Ovary (tissue), 9 donors: Measurements from ENCODE around the gene PCDH15. TPM values are rescaled to one million over a fixed set of nuclear protein-coding genes. Genes with fewer than 3 reads are reported as not detected.

Experiments
- DNase-seq, 5 donors: peaks; one replicate each; pipeline ENCODE4 v3.0.0-alpha.2; 2019 to 2020
- H3K27ac ChIP-seq, 2 donors: fragments of 200-600 bp; one replicate each; pipeline versions ENCODE4 v1.5.1 to v1.8.0; 2019 to 2022
- H3K27me3 ChIP-seq: fragments of 200-600 bp; one replicate; pipeline ENCODE4 v1.8.0; 2022
- H3K36me3 ChIP-seq: fragments of 200-600 bp; sonication (generic); one replicate; pipeline ENCODE4 v1.5.1; 2019
- H3K4me1 ChIP-seq: one replicate; pipeline ENCODE4 v1.8.1; 2013; ENCODE audit warnings: mild to moderate bottlenecking, moderate library complexity; ENCODE audit not compliant: insufficient read depth
- H3K4me3 ChIP-seq: fragments of 200-600 bp; sonication (generic); one replicate; pipeline ENCODE4 v1.5.1; 2017
- H3K9me3 ChIP-seq, 2 donors: fragments of 200-600 bp in 1 of 2; sonication (generic) in 1 of 2; one replicate each; pipeline versions ENCODE4 v1.5.1 to v1.8.1; 2013 to 2019; ENCODE audit warnings: mild to moderate bottlenecking in 1 of 2, moderate library complexity in 1 of 2
- EP300 ChIP-seq: sonication (generic); formaldehyde crosslinking; IDR thresholded peaks from one replicate; pipeline ENCODE4 v1.6.1; 2017; ENCODE audit warnings: antibody characterized with exemption
- POLR2A ChIP-seq: fragments of 450-650 bp; IDR thresholded peaks from one replicate; pipeline ENCODE4 v1.6.1; 2017; ENCODE audit warnings: antibody characterized with exemption, mild to moderate bottlenecking, moderate library complexity
- WGBS, 3 donors: extraction: QIAGEN DNeasy Blood & Tissue Kit in 1 of 3; methylation state at CpG; one replicate each; pipeline versions ENCODE4 v1.1.5 to v1.1.7; 2013 to 2017; 5-methylcytosine and 5-hydroxymethylcytosine counted together
- intact Hi-C, 4 donors: fragments of 100-400 bp; cut with DNase I; formaldehyde crosslinking; loops; one replicate each; pipeline versions ENCODE4 v1.11.0 to v1.15.1; 2022 to 2023
- polyA plus RNA-seq, 2 donors: library from polyadenylated mRNA; stranded (reverse); fragments of 200-250 nt in 1 of 2; fragments of 350-450 nt in 1 of 2; fragmentation: Illumina TruSeq in 1 of 2; extraction: RNeasy Lipid Tissue Mini Kit (QIAGEN cat#74804) in 1 of 2; gene quantifications; one replicate each; pipeline ENCODE4 v1.2.3, GENCODE V29; 2013 to 2014
- total RNA-seq, 7 donors: library from RNA; depleted of rRNA in 2 of 7; stranded (reverse); fragments of >200 nt in 2 of 7; fragmentation: NEBNext Ultra II Directional in 3 of 7; extraction: Animal tissue kit (Norgen Biotek cat#: 25700) in 3 of 7; gene quantifications; one replicate each; pipeline versions ENCODE4 v1.1.0 to v1.2.4, GENCODE V29; 2016 to 2023
- TF ChIP-seq, protein P1 (sequence below), 3 donors: fragments of 450-650 bp in 2 of 3; fragments of 200-600 bp in 1 of 3; IDR thresholded peaks; one replicate each; pipeline versions ENCODE4 v1.5.1 to v1.8.0; 2016 to 2022; ENCODE audit warnings: antibody characterized with exemption in 3 of 3, mild to moderate bottlenecking in 1 of 3
- donor health status: DM: no; HTN: no; CAD: no; lungs with moderate emphysema.
- donor health status: DM: no; HTN: no; CAD: no.
- donor health status: Bipolar disorder and iron deficiency.
- donor health status: DM: yes; HTN: yes; CAD: no.
- donor health status: DM: no; HTN: no; CAD: no.
- donor health status: DM: yes; HTN: yes; CAD: no.

Gene PCDH15
- total and polyA plus RNA-seq, 9 donors, result 0.02 to 0.34 TPM; not detected in 7

DNA sequence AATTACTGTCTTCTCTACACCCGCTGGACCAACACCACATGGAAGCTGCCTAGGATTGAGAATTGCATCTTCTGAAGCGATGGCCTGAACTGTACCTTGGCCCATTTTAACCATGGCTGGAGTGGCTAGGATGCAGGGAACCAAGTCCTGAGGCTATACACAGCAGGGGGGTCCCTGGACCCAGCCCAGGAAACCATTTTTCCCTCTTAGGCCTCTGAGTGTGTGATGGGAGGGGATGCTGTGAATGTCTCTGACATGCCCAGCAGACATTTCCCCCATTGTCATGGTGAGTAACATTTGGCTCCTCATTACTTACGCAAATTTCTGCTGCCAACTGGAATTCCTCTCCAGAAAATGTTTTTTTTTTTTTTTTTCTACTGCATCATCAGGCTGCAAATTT, 822.7 kb downstream of the PCDH15 start:
- Histone ChIP-seq H3K9me3 (no peaks in the 10 kb centered on the region), H3K36me3 (no peaks in the 10 kb centered on the region), H3K4me1 (no peaks in the 10 kb centered on the region), H3K4me3 (no peak overlapping the region), H3K27me3 (no peaks in the 10 kb centered on the region), H3K27ac (no peak overlapping the region)
- TF ChIP-seq EP300, result no peak
- TF ChIP-seq, protein P1, sequence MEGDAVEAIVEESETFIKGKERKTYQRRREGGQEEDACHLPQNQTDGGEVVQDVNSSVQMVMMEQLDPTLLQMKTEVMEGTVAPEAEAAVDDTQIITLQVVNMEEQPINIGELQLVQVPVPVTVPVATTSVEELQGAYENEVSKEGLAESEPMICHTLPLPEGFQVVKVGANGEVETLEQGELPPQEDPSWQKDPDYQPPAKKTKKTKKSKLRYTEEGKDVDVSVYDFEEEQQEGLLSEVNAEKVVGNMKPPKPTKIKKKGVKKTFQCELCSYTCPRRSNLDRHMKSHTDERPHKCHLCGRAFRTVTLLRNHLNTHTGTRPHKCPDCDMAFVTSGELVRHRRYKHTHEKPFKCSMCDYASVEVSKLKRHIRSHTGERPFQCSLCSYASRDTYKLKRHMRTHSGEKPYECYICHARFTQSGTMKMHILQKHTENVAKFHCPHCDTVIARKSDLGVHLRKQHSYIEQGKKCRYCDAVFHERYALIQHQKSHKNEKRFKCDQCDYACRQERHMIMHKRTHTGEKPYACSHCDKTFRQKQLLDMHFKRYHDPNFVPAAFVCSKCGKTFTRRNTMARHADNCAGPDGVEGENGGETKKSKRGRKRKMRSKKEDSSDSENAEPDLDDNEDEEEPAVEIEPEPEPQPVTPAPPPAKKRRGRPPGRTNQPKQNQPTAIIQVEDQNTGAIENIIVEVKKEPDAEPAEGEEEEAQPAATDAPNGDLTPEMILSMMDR (IDR thresholded peaks at IDR 0.05), result no peak
- TF ChIP-seq POLR2A, result no peak
- DNase-seq, result no peak
- intact Hi-C loops, result no loop called here
- 89 to 92% (median 90%) methylated on average over 3 of the region's 3 CpGs for WGBS, 3 donors

DNA sequence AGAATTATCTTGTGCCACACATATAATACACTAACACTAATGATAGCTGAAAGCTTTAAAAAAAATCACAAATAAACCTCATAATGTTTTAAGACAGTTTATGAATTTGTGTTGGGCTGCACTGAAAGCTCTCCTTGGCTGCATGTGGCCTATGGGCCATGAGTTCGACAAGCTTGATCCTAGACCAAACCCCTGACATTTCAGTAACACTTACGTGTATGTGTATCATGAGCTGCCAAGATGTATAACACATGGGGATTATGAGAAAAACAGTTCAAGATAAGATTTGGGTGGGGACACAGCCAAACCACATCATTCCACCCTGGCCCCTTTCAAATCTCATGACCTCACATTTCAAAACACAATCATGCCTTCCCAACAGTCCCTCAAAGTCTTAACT, 823.8 kb downstream of the PCDH15 start:
- no peaks in the 10 kb centered on the region for H3K36me3 ChIP-seq
- WGBS, 3 donors, result 64 to 80% (median 67%) methylated on average over 2 of the region's 2 CpGs
- no peak overlapping the region for H3K27ac ChIP-seq
- DNase-seq, result no peak
- intact Hi-C loops, result no loop called here
- TF ChIP-seq EP300, result no peak
- TF ChIP-seq, protein P1 (IDR thresholded peaks at IDR 0.05), result no peak
- TF ChIP-seq POLR2A, result no peak
- H3K4me3 ChIP-seq, result no peak overlapping the region
- no peaks in the 10 kb centered on the region for H3K4me1 ChIP-seq
- H3K27me3 ChIP-seq, result no peaks in the 10 kb centered on the region
- H3K9me3 ChIP-seq, result no peaks in the 10 kb centered on the region

DNA sequence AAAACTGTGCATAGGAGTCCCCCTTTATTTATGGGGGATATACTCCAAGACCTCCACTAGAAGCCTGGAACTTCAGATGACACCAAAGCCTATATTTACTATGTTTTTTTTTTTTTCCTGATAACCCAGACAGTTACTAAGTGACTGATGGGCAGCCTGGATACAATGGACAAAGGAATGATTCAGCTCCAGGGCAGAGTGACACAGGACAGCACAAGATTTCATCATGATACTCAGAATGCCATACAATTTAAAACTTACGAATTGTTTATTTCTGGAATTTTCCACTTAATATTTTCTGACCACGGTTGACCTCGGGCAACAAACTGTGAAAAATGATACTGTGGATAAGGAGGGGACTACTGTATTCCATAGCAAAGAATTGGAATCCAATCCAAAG, 843.6 kb downstream of the PCDH15 start:
- no peaks in the 10 kb centered on the region for H3K9me3 ChIP-seq
- intact Hi-C loops, result no loop called here
- no peak for DNase-seq
- no peak overlapping the region for H3K27ac ChIP-seq
- TF ChIP-seq, protein P1 (IDR thresholded peaks at IDR 0.05), result no peak
- TF ChIP-seq EP300 (no peak), POLR2A (no peak)
- no peaks in the 10 kb centered on the region for H3K27me3 ChIP-seq
- WGBS, 3 donors, result 86 to 95% (median 89%) methylated on average over 3 of the region's 3 CpGs
- no peaks in the 10 kb centered on the region for H3K4me1 ChIP-seq
- H3K36me3 ChIP-seq, result no peaks in the 10 kb centered on the region
- no peak overlapping the region for H3K4me3 ChIP-seq

DNA sequence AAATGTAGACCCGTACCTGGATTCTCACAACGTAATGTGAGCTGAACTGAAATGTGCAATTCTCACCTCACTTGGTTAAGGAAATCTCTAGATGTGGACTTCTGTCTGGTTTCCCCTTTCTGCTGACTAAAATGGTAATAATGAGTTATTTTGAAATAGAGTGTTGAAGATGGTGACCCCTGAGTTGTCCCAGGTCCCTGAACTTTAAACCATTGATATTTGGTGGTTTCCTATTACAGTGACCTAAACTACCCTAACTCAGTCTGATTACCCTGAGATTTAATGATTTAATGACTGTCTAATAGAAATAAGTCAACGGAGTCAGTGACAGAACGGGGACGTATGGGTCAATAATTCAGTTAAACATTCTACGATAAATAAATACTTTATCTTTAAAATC, 845.9 kb downstream of the PCDH15 start:
- no peaks in the 10 kb centered on the region for H3K27me3 ChIP-seq
- no peaks in the 10 kb centered on the region for H3K9me3 ChIP-seq
- no peak overlapping the region for H3K27ac ChIP-seq
- intact Hi-C loops, result no loop called here
- no peaks in the 10 kb centered on the region for H3K36me3 ChIP-seq
- WGBS, 3 donors, result 89 to 92% (median 90%) methylated on average over 6 of the region's 6 CpGs
- no peak overlapping the region for H3K4me3 ChIP-seq
- no peak for DNase-seq
- no peaks in the 10 kb centered on the region for H3K4me1 ChIP-seq
- TF ChIP-seq, protein P1 (IDR thresholded peaks at IDR 0.05), result no peak
- TF ChIP-seq POLR2A (no peak), EP300 (no peak)
